ENCODE data around the gene TSPAN18. TPM values are rescaled to one million over a fixed set of nuclear protein-coding genes. Genes with fewer than 3 reads are reported as not detected.

Gene TSPAN18
- total and polyA plus RNA-seq, 2 experiments from 2014 or later: 6.0 to 10.6 TPM

- H3K4me3 ChIP-seq: no peak overlapping the region
- no peaks in the 10 kb centered on the region for H3K36me3 Mint-ChIP-seq (ENCODE audit: low read depth)
- no peak overlapping the region for H3K27ac ChIP-seq (ENCODE audit: low read depth)
- H3K79me2 ChIP-seq (replicated peaks; ENCODE audit: insufficient read depth): no peaks in the 10 kb centered on the region
- TF ChIP-seq EZH2phosphoT487 (IDR thresholded peaks at IDR 0.05; ENCODE audit: unreplicated experiment): no peak
- no peak for TF ChIP-seq ETS1 (IDR thresholded peaks at IDR 0.05)
- no peak for TF ChIP-seq ZNF331 (CRISPR knock-in tag; IDR thresholded peaks at IDR 0.05; ENCODE audit: low read depth)
- no peak for TF ChIP-seq ZNF462 (CRISPR knock-in tag; IDR thresholded peaks at IDR 0.05)
- no peak for DNase-seq (ENCODE audit: low spot score)
- no peak overlapping the region for H2AFZ ChIP-seq
- H3K27me3 ChIP-seq (ENCODE audit: insufficient read depth): no peaks in the 10 kb centered on the region
- no peak overlapping the region for H3K4me2 ChIP-seq
- H3K36me3 ChIP-seq (ENCODE audit: insufficient read depth): no peaks in the 10 kb centered on the region
- peaks cover 2% of the 10 kb centered on the region for H3K27me3 Mint-ChIP-seq (ENCODE audit: insufficient read depth, low read depth, poor library complexity)
- H3F3A ChIP-seq (replicated peaks; ENCODE audit: low read depth): no peaks in the 10 kb centered on the region
- no peak overlapping the region for H3K4me3 Mint-ChIP-seq
- H4K20me1 ChIP-seq (replicated peaks; ENCODE audit: insufficient read depth): no peaks in the 10 kb centered on the region
- H3K27ac Mint-ChIP-seq: no peak overlapping the region
- no peaks in the 10 kb centered on the region for H3K4me1 ChIP-seq (ENCODE audit: insufficient read depth)
- ATAC-seq: no peak
- no peaks in the 10 kb centered on the region for H3K9me3 Mint-ChIP-seq
- H3K9me2 ChIP-seq (ENCODE audit: insufficient read depth): no peaks in the 10 kb centered on the region
- H3K4me1 Mint-ChIP-seq: peaks cover 4% of the 10 kb centered on the region; the same call in 1 of the 3 replicates
Measured at GRCh38 chr11:44692460-44692859, 34.3 kb upstream of the TSPAN18 start.

- Histone ChIP-seq H3K79me2 (replicated peaks; ENCODE audit: insufficient read depth) (no peaks in the 10 kb centered on the region), H3K4me2 (no peak overlapping the region), H3K4me3 (no peak overlapping the region), H3K27ac (ENCODE audit: low read depth) (no peak overlapping the region), H2AFZ (no peak overlapping the region), H3K36me3 (ENCODE audit: insufficient read depth) (no peaks in the 10 kb centered on the region), H4K20me1 (replicated peaks; ENCODE audit: insufficient read depth) (no peaks in the 10 kb centered on the region), H3K4me1 (ENCODE audit: insufficient read depth) (no peaks in the 10 kb centered on the region), H3K9me2 (ENCODE audit: insufficient read depth) (no peaks in the 10 kb centered on the region), H3K27me3 (ENCODE audit: insufficient read depth) (no peaks in the 10 kb centered on the region), H3F3A (replicated peaks; ENCODE audit: low read depth) (no peaks in the 10 kb centered on the region)
- Mint-ChIP-seq H3K27me3 (ENCODE audit: insufficient read depth, low read depth, poor library complexity) (no peaks in the 10 kb centered on the region), H3K4me1 (no peaks in the 10 kb centered on the region), H3K4me3 (no peak overlapping the region), H3K9me3 (no peaks in the 10 kb centered on the region), H3K36me3 (ENCODE audit: low read depth) (no peaks in the 10 kb centered on the region), H3K27ac (no peak overlapping the region)
- ATAC-seq: no peak; the same call in 2 of the 3 replicates
- DNase-seq (ENCODE audit: low spot score): no peak
- no peak for TF ChIP-seq CTCF (conservative IDR thresholded peaks at IDR 0.05; ENCODE audit: low read depth in 2 of 2)
- TF ChIP-seq CREB1 (CRISPR knock-in tag; IDR thresholded peaks at IDR 0.05; ENCODE audit: low read depth): no peak
- TF ChIP-seq JUNB (IDR thresholded peaks at IDR 0.05; ENCODE audit: unreplicated experiment): no peak
- TF ChIP-seq REST (IDR thresholded peaks at IDR 0.05; ENCODE audit: unreplicated experiment): no peak
- TF ChIP-seq EZH2phosphoT487 (IDR thresholded peaks at IDR 0.05; ENCODE audit: unreplicated experiment): no peak
- TF ChIP-seq ZNF114 (CRISPR knock-in tag; IDR thresholded peaks at IDR 0.05): no peak
- no peak for TF ChIP-seq ZNF331 (CRISPR knock-in tag; IDR thresholded peaks at IDR 0.05; ENCODE audit: low read depth)
Measured at GRCh38 chr11:44693654-44694119, 33.1 kb upstream of the TSPAN18 start.

Data from GM23338 (cell line).